Adrenal gland (tissue), 12 donors: ENCODE data around the gene TCERG1L. TPM values are rescaled to one million over a fixed set of nuclear protein-coding genes. Genes with fewer than 3 reads are reported as not detected.
"Not testable (repeated sequence)": the region's sequence is repeated elsewhere in the genome, so short reads cannot be mapped to it uniquely, and the experiment has no call there.

Experiments
- DNase-seq, 7 donors: peaks; one replicate each; pipeline ENCODE4 v3.0.0-alpha.2; 2019 to 2020
- H3K27ac ChIP-seq, 5 donors: fragments of 200-600 bp; sonication (generic) in 4 of 5; 1 replicate in 3 of 5; 2 replicates in 2 of 5; pipeline versions ENCODE4 v1.5.1 to v1.8.0; 2016 to 2020; ENCODE audit warnings: mild to moderate bottlenecking in 1 of 5
- H3K27me3 ChIP-seq: fragments of 200-600 bp; 2 replicates; pipeline ENCODE4 v1.8.0; 2021
- H3K36me3 ChIP-seq, 2 donors: fragments of 200-600 bp; replicated peaks in 1 of 2; 1 replicate in 1 of 2; 2 replicates in 1 of 2; pipeline versions ENCODE4 v1.5.1 to v1.8.0; 2018 to 2022
- H3K4me1 ChIP-seq, 2 donors: fragments of 200-600 bp; replicated peaks in 1 of 2; 1 replicate in 1 of 2; 2 replicates in 1 of 2; pipeline versions ENCODE4 v1.5.1 to v1.8.0; 2018 to 2021
- H3K4me3 ChIP-seq, 4 donors: fragments of 200-600 bp; sonication (generic) in 3 of 4; one replicate each; pipeline ENCODE4 v1.5.1; 2016 to 2018
- H3K9me3 ChIP-seq, 3 donors: fragments of 200-600 bp; sonication (generic) in 1 of 3; replicated peaks in 1 of 3; 1 replicate in 2 of 3; 2 replicates in 1 of 3; pipeline versions ENCODE4 v1.5.1 to v1.8.0; 2016 to 2021
- CTCF ChIP-seq, 6 experiments: fragments of 450-650 bp in 4 of 6; fragments of 200-600 bp in 2 of 6; sonication (generic) in 1 of 6; IDR thresholded peaks; 1 replicate in 5 of 6; 2 replicates in 1 of 6; pipeline versions ENCODE4 v1.5.1 to v1.8.0; 2016 to 2021; ENCODE audit warnings: antibody characterized with exemption in 6 of 6, mild to moderate bottlenecking in 2 of 6, moderate library complexity in 1 of 6
- POLR2A ChIP-seq, 2 donors: fragments of 450-650 bp; IDR thresholded peaks; one replicate each; pipeline ENCODE4 v1.6.1; 2017; ENCODE audit warnings: antibody characterized with exemption in 2 of 2, mild to moderate bottlenecking in 2 of 2, moderate library complexity in 1 of 2
- WGBS, 4 donors: extraction: QIAGEN DNeasy Blood & Tissue Kit in 2 of 4; methylation state at CpG; one replicate each; pipeline versions ENCODE4 v1.1.5 to v1.1.7; 2013 to 2017; 5-methylcytosine and 5-hydroxymethylcytosine counted together
- intact Hi-C, 2 donors: fragments of 100-400 bp; cut with DNase I; formaldehyde crosslinking; loops; one replicate each; pipeline versions ENCODE4 v1.14.1 to v1.15.0; 2022 to 2023
- polyA plus RNA-seq, 3 donors: library from polyadenylated mRNA; stranded (reverse); fragments of 200-250 nt in 2 of 3; fragments of 350-450 nt in 1 of 3; fragmentation: Illumina TruSeq in 1 of 3; extraction: RNeasy Lipid Tissue Mini Kit (QIAGEN cat#74804) in 1 of 3; gene quantifications; one replicate each; pipeline ENCODE4 v1.2.3, GENCODE V29; 2013 to 2014
- total RNA-seq, 9 donors: library from RNA; depleted of rRNA in 4 of 9; stranded (reverse); fragments of >200 nt in 4 of 9; fragments of 120-200 nt in 1 of 9; fragmentation: NEBNext Ultra II Directional in 1 of 9; extraction: Animal tissue kit (Norgen Biotek cat#: 25700) in 1 of 9; gene quantifications; one replicate each; pipeline versions ENCODE4 v1.1.0 to v1.2.4, GENCODE V29; 2013 to 2023
- donor health status: healthy with polysubstance abuse.
- donor health status: Bipolar disorder and iron deficiency.
- donor health status: DM: yes; HTN: yes; CAD: no.
- donor health status: DM: no; HTN: no; CAD: no.
- donor health status: DM: no; HTN: no; CAD: no.
- donor health status: DM: yes; HTN: yes; CAD: no.

TCERG1L gene
- total and polyA plus RNA-seq, 12 donors: 0.17 to 3.4 (median 0.97) TPM

- Histone ChIP-seq H3K36me3 (no peaks in the 10 kb centered on the region), H3K9me3 (no peaks in the 10 kb centered on the region), H3K4me1 (peaks cover 9% of the 10 kb centered on the region in 2 donors), H3K4me3 (no peak overlapping the region), H3K27ac (peak overlapping the region in 1 of 5 donors; percentile 31), H3K27me3 (no peaks in the 10 kb centered on the region)
- peak in 2 of 7 donors; percentile 21 to 41 for DNase-seq
- WGBS, 4 donors: 32 to 51% (median 36%) methylated on average over 6 of the region's 6 CpGs
- intact Hi-C loops: no loop called here
- TF ChIP-seq CTCF (IDR thresholded peaks at IDR 0.05) (no peak), POLR2A (IDR thresholded peaks at IDR 0.05) (no peak)
Observed at GRCh38 chr10:131081376-131081775, 230.1 kb downstream of the TCERG1L start.

GRCh38 chr10:131080571-131080970 is 230.9 kb downstream of the TCERG1L start:
- Histone ChIP-seq H3K27me3 (no peaks in the 10 kb centered on the region), H3K36me3 (no peaks in the 10 kb centered on the region), H3K4me3 (no peak overlapping the region), H3K9me3 (no peaks in the 10 kb centered on the region), H3K4me1 (peaks cover 9% of the 10 kb centered on the region in 2 donors), H3K27ac (peak overlapping the region in 1 of 5 donors; percentile 29)
- 72 to 87% (median 84%) methylated on average over 5 to 6 of the region's 6 CpGs for WGBS, 4 donors
- DNase-seq: no peak
- TF ChIP-seq POLR2A (IDR thresholded peaks at IDR 0.05) (no peak), CTCF (IDR thresholded peaks at IDR 0.05) (no peak)
- intact Hi-C loops: no loop called here

GRCh38 chr10:131079314-131079713 is 232.2 kb downstream of the TCERG1L start:
- no peak for DNase-seq
- H3K9me3 ChIP-seq: no peaks in the 10 kb centered on the region
- H3K4me1 ChIP-seq: peaks cover 9% of the 10 kb centered on the region in 2 donors
- H3K36me3 ChIP-seq: no peaks in the 10 kb centered on the region
- no peak overlapping the region for H3K4me3 ChIP-seq
- H3K27ac ChIP-seq: no peak overlapping the region
- no peak for TF ChIP-seq CTCF (IDR thresholded peaks at IDR 0.05)
- no peak for TF ChIP-seq POLR2A (IDR thresholded peaks at IDR 0.05)
- intact Hi-C loops: no loop called here
- 85 to 93% (median 92%) methylated on average over 2 to 8 of the region's 8 CpGs for WGBS, 4 donors
- H3K27me3 ChIP-seq: no peaks in the 10 kb centered on the region

GRCh38 chr10:131078882-131079280 is 232.6 kb downstream of the TCERG1L start:
- H3K27ac ChIP-seq, intact Hi-C loops, H3K4me1 ChIP-seq, H3K27me3 ChIP-seq, H3K36me3 ChIP-seq, H3K4me3 ChIP-seq, H3K9me3 ChIP-seq, DNase-seq: not testable (repeated sequence)
- 86 to 93% (median 92%) methylated on average over 15 to 19 of the region's 19 CpGs; no CpG with 5 or more reads in 1 of the 4 donors for WGBS, 4 donors

GRCh38 chr10:131078131-131078881 is 233.2 kb downstream of the TCERG1L start:
- no peak overlapping the region for H3K4me3 ChIP-seq
- intact Hi-C loops: no loop called here
- no peak for DNase-seq
- peaks cover 6% of the 10 kb centered on the region in 2 donors for H3K4me1 ChIP-seq
- no peaks in the 10 kb centered on the region for H3K36me3 ChIP-seq
- H3K27me3 ChIP-seq: no peaks in the 10 kb centered on the region
- H3K27ac ChIP-seq: no peak overlapping the region
- TF ChIP-seq CTCF (IDR thresholded peaks at IDR 0.05): no peak
- TF ChIP-seq POLR2A (IDR thresholded peaks at IDR 0.05): no peak
- 82 to 89% (median 86%) methylated on average over 9 to 18 of the region's 18 CpGs for WGBS, 4 donors
- no peaks in the 10 kb centered on the region for H3K9me3 ChIP-seq
